ENCODE results near the gene EXO1. TPM values are rescaled to one million over a fixed set of nuclear protein-coding genes. Genes with fewer than 3 reads are reported as not detected.

EXO1 gene
- total and polyA plus RNA-seq, 2 donors (not counting 1 experiment from before 2014, with no cell fraction given): 0.73 to 1.2 TPM

DNA sequence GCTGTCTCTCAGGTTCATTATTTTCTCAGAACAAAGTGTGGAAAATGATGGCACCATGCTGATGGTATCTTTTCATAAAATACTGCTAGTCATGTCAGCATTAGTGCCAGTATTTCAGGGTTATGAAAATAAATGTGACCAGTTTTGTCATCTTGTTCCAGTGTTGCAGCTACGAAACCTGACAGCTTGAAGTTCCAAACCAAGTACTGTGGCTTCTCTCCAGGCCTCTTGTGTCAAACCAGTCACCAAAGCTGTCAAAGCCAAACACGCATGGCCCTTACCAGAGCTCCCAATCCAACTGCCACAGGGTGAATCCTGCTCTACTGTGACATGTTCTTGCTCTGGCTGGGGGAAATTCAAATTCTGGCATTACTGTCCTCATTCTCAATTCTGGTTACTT, 20.7 kb upstream of the EXO1 start:
- no peaks in the 10 kb centered on the region for H3K79me2 ChIP-seq (ENCODE audit: control insufficient read depth, insufficient read depth, low read length)
- no peaks in the 10 kb centered on the region for H3K27me3 ChIP-seq (replicated peaks in 1 of 4; ENCODE audit: control extremely low read depth in 1 of 4, control insufficient read depth in 3 of 4, insufficient read depth in 4 of 4, low read length in 3 of 4)
- DNase-seq (no peak), ATAC-seq (ENCODE audit: low read depth) (no peak)
- Mint-ChIP-seq H3K27ac (no peak overlapping the region), H3K4me1 (no peaks in the 10 kb centered on the region), H3K27me3 (peaks cover 10% of the 10 kb centered on the region), H3K9me3 (ENCODE audit: insufficient read depth) (no peaks in the 10 kb centered on the region), H3K4me3 (no peak overlapping the region)
- no peak overlapping the region for H3K9ac ChIP-seq (ENCODE audit: low read length)
- intact Hi-C loops (cut with micrococcal nuclease): no loop called here
- H3K36me3 ChIP-seq (replicated peaks in 1 of 2; ENCODE audit: control extremely low read depth in 1 of 2, control insufficient read depth in 1 of 2, extremely low read depth in 1 of 2, insufficient read depth in 2 of 2, low read length in 1 of 2): no peaks in the 10 kb centered on the region
- H3K4me1 ChIP-seq (ENCODE audit: control insufficient read depth in 2 of 2, insufficient read depth in 2 of 2, low read length in 2 of 2): no peaks in the 10 kb centered on the region
- POLR2A ChIA-PET: no interaction called here
- H3K4me2 ChIP-seq (replicated peaks; ENCODE audit: low read depth, low read length, poor library complexity, severe bottlenecking): no peak overlapping the region
- H3K4me3 ChIP-seq (ENCODE audit: control extremely low read depth in 1 of 5, extremely low read depth in 1 of 5, insufficient read depth in 1 of 5, low read depth in 2 of 5, low read length in 4 of 5): no peak overlapping the region
- no peaks in the 10 kb centered on the region for H4K20me1 ChIP-seq (ENCODE audit: control insufficient read depth, insufficient read depth, low read length, poor library complexity, severe bottlenecking)
- H3K27ac ChIP-seq (ENCODE audit: low read length in 2 of 2): no peak overlapping the region
- WGBS (ENCODE audit: insufficient coverage): 100% methylated on average over 2 of the region's 2 CpGs
- no peak overlapping the region for H2AFZ ChIP-seq (ENCODE audit: insufficient read depth, low read depth, low read length, poor library complexity, severe bottlenecking)
- CTCF ChIA-PET: no interaction called here
- no peaks in the 10 kb centered on the region for H3K9me3 ChIP-seq (ENCODE audit: control extremely low read depth in 1 of 3, control insufficient read depth in 2 of 3, insufficient read depth in 1 of 3, low read length in 2 of 3)
- TF ChIP-seq EZH2 (IDR thresholded peaks at IDR 0.05; ENCODE audit: borderline replicate concordance, insufficient read depth, low read depth, low read length, poor library complexity, severe bottlenecking): no peak
- TF ChIP-seq, protein P1, sequence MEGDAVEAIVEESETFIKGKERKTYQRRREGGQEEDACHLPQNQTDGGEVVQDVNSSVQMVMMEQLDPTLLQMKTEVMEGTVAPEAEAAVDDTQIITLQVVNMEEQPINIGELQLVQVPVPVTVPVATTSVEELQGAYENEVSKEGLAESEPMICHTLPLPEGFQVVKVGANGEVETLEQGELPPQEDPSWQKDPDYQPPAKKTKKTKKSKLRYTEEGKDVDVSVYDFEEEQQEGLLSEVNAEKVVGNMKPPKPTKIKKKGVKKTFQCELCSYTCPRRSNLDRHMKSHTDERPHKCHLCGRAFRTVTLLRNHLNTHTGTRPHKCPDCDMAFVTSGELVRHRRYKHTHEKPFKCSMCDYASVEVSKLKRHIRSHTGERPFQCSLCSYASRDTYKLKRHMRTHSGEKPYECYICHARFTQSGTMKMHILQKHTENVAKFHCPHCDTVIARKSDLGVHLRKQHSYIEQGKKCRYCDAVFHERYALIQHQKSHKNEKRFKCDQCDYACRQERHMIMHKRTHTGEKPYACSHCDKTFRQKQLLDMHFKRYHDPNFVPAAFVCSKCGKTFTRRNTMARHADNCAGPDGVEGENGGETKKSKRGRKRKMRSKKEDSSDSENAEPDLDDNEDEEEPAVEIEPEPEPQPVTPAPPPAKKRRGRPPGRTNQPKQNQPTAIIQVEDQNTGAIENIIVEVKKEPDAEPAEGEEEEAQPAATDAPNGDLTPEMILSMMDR (IDR thresholded peaks at IDR 0.05): no peak

DNA sequence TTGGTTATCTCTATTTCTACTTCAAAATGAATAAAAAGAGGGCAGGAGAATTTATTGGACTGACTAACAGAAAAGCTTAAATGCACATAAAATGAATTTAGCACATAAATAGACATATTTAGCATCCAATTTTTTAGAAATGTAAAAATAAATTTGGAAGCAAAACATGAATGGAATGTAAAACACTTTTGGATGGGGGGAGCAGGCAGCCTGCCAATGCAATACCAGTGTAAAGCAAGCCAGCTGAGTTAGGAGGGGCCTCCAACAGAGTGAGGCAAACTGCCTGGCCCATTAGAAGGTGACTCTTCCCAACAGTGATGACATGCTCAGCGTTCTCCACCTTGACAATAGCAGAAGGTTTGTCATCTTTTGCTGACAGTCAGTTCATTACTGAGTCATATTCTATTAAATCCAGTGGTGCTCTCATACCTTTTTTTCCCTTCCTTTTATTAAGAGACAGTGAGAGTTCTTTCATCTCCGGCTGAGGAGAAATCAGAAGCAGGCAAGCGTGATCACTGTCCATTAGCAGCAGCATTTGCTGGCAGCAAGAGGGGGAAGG, 19.5 kb upstream of the EXO1 start:
- Histone ChIP-seq H3K27ac (ENCODE audit: low read length in 2 of 2) (no peak overlapping the region), H3K36me3 (replicated peaks in 1 of 2; ENCODE audit: control extremely low read depth in 1 of 2, control insufficient read depth in 1 of 2, extremely low read depth in 1 of 2, insufficient read depth in 2 of 2, low read length in 1 of 2) (no peaks in the 10 kb centered on the region), H3K4me2 (replicated peaks; ENCODE audit: low read depth, low read length, poor library complexity, severe bottlenecking) (no peak overlapping the region), H4K20me1 (ENCODE audit: control insufficient read depth, insufficient read depth, low read length, poor library complexity, severe bottlenecking) (no peaks in the 10 kb centered on the region), H3K27me3 (replicated peaks in 1 of 4; ENCODE audit: control extremely low read depth in 1 of 4, control insufficient read depth in 3 of 4, insufficient read depth in 4 of 4, low read length in 3 of 4) (no peaks in the 10 kb centered on the region), H3K9me3 (ENCODE audit: control extremely low read depth in 1 of 3, control insufficient read depth in 2 of 3, insufficient read depth in 1 of 3, low read length in 2 of 3) (no peaks in the 10 kb centered on the region), H3K9ac (ENCODE audit: low read length) (no peak overlapping the region), H3K4me3 (ENCODE audit: control extremely low read depth in 1 of 5, extremely low read depth in 1 of 5, insufficient read depth in 1 of 5, low read depth in 2 of 5, low read length in 4 of 5) (no peak overlapping the region), H2AFZ (ENCODE audit: insufficient read depth, low read depth, low read length, poor library complexity, severe bottlenecking) (no peak overlapping the region), H3K4me1 (ENCODE audit: control insufficient read depth in 2 of 2, insufficient read depth in 2 of 2, low read length in 2 of 2) (no peaks in the 10 kb centered on the region), H3K79me2 (ENCODE audit: control insufficient read depth, insufficient read depth, low read length) (no peaks in the 10 kb centered on the region)
- H3K4me3 Mint-ChIP-seq: no peak overlapping the region
- no peak for TF ChIP-seq EZH2 (IDR thresholded peaks at IDR 0.05; ENCODE audit: borderline replicate concordance, insufficient read depth, low read depth, low read length, poor library complexity, severe bottlenecking)
- TF ChIP-seq, protein P1 (IDR thresholded peaks at IDR 0.05): no peak
- no peak overlapping the region for H3K27ac Mint-ChIP-seq
- ChIA-PET CTCF (no interaction called here), POLR2A (no interaction called here)
- peaks cover 4% of the 10 kb centered on the region for H3K27me3 Mint-ChIP-seq
- intact Hi-C loops (cut with micrococcal nuclease): no loop called here
- no peaks in the 10 kb centered on the region for H3K9me3 Mint-ChIP-seq (ENCODE audit: insufficient read depth)
- ATAC-seq (ENCODE audit: low read depth): no peak
- no peaks in the 10 kb centered on the region for H3K4me1 Mint-ChIP-seq
- no peak for DNase-seq
- 100% methylated on average over 1 of the region's 3 CpGs for WGBS (ENCODE audit: insufficient coverage)

Measured in B cell (primary cell).